OCI-LY1 (cell line): Measurements from ENCODE around the gene CHCHD3.

Experiments used
- EZH2 ChIP-seq: fragments of 200-600 bp; sonication (generic), shearing (Covaris generic); IDR thresholded peaks from 2 replicates; pipeline ENCODE4 v1.8.0; 2017; ENCODE audit warnings: borderline replicate concordance, mixed run types, mild to moderate bottlenecking, antibody characterized with exemption, low read length, moderate library complexity, mixed read lengths
- TF ChIP-seq, protein P1 (sequence below): fragments of 200-600 bp; sonication (generic), shearing (Covaris generic); IDR thresholded peaks from 2 replicates; pipeline ENCODE4 v1.5.1; 2017; ENCODE audit warnings: mild to moderate bottlenecking, antibody characterized with exemption, low read length, moderate library complexity, mixed read lengths

DNA sequence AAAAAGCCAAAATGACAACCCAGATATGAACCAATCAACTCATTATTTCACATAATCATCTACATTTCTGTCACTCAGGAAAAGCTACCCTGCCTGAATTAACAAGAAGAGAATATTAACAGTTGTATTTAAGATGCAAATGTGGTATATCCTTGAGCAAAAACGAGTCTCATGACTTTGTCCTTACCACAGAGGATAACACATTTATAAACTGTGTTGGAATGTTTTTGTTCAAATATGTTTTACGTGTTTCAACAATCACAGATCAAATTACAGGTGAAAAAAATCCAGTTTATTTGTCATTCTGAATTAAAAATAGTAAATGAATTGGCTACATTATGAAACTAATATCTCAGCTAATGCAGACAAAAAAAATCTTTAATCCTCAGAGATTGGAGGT, 34.6 kb downstream of the CHCHD3 start:
- TF ChIP-seq, protein P1, sequence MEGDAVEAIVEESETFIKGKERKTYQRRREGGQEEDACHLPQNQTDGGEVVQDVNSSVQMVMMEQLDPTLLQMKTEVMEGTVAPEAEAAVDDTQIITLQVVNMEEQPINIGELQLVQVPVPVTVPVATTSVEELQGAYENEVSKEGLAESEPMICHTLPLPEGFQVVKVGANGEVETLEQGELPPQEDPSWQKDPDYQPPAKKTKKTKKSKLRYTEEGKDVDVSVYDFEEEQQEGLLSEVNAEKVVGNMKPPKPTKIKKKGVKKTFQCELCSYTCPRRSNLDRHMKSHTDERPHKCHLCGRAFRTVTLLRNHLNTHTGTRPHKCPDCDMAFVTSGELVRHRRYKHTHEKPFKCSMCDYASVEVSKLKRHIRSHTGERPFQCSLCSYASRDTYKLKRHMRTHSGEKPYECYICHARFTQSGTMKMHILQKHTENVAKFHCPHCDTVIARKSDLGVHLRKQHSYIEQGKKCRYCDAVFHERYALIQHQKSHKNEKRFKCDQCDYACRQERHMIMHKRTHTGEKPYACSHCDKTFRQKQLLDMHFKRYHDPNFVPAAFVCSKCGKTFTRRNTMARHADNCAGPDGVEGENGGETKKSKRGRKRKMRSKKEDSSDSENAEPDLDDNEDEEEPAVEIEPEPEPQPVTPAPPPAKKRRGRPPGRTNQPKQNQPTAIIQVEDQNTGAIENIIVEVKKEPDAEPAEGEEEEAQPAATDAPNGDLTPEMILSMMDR, result no peak
- no peak for TF ChIP-seq EZH2
